HG03354 (cell line): ENCODE data around the gene TMEM270.
"Not testable (repeated sequence)": the region's sequence is repeated elsewhere in the genome, so short reads cannot be mapped to it uniquely, and the experiment has no call there.

Source experiments
- ATAC-seq: cut with Tn5 transposase; IDR thresholded peaks from one replicate; pipeline ENCODE4 v1.9.1; 2021; ENCODE audit warnings: mild to moderate bottlenecking; ENCODE audit not compliant: unreplicated experiment, poor library complexity, severe bottlenecking

Gene TMEM270, protein sequence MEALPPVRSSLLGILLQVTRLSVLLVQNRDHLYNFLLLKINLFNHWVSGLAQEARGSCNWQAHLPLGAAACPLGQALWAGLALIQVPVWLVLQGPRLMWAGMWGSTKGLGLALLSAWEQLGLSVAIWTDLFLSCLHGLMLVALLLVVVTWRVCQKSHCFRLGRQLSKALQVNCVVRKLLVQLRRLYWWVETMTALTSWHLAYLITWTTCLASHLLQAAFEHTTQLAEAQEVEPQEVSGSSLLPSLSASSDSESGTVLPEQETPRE

GRCh38 chr7:73860859-73861258 is at the start of gene TMEM270:
Gene TMEM270 (plus strand): TSS chr7:73861159. CDS start chr7:73861195, 36 bp downstream.
- no peak for ATAC-seq

- peak; percentile 45 for ATAC-seq
These were observed 49.2 kb upstream of the TMEM270 start for GRCh38 chr7:73811760-73812168.

DNA sequence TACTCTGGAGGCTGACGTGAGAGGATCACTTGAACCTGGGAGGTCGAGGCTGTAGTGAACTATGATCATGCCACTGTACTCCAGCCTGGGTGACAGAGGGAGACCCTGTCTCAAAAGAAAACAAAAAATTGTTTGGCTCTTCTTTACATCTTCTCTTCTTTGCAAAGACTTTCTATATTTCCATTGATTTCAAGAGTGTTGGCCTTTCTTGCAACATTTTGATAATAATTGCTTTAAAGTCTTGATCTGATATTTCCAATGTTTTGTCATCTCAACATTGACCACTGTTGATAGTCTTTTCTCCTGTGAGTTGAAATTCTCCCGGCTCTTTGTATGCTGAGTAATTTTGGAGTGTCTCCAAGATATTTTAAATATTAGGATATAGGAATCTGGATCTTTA is 48.0 kb upstream of the TMEM270 start:
- ATAC-seq: no peak

- ATAC-seq: no peak
These were observed 45.5 kb upstream of the TMEM270 start for GRCh38 chr7:73815436-73815835.

DNA sequence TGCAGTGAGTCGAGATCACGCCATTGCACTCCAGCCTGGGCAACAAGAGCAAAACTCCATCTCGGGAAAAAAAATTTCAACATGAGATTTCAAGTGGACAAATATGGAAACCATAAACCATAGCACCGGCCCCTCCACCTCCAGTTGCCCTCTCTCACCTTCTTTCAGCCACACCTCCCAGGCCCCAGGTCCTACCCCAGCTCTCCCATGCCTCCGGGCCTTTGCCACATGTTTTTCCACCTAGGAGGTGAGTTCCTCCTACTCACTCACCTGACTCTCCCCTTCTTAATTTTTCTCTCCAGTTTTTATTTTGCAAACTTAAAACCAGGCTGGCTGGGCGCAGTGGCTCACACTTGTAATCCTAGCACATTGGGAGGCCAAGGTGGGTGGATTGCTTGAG is 43.8 kb upstream of the TMEM270 start:
- no peak for ATAC-seq

DNA sequence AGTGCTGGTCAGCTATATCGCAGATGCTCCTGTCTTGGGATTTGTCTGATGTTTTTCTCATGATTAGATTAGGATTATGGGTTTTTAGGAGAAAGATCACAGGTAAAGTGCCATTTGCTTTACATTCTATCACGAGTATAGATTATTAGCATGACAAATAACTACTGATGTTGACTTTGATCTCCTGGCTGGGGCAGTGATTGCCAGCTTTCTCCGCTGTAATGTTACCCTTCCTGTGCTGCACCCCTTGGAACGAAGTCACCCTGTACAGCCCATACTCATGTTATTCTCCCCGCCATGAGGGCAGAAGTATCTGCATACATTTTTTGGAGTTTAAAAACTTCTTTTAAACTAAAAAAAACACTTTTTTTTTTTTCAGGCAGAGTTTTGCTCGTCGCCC is 40.9 kb upstream of the TMEM270 start:
- no peak for ATAC-seq

DNA sequence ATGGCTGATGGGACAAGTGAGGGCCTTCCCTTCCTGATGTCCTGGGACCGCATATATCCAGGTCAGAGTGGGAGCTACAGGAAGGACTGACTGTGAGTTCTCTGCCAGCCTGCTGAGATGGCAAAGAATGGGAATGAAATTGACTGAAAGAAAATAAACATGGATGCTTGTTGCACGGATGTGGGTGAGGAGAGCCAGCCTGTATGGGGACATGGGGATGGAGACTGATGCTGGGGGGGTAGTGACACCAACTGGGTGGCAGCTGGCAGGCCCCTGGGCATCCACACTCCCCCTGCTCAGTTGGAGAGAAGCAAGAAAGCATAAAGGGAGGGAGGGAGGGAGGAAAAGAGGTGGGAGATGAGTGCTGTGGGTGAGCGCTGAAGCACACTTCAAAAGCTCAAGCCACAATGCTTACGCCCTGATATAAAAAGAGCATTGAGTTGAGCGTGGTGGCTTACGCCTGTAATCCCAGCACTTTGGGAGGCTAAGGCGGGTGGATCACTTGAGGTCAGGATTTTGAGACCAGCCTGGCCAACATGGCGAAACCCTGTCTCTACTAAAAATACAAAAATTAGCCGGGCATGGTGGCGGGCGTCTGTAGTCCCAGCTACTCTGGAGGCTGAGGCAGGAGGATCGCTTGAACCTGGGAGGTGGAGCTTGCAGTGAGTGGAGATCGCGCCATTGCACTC is 39.2 kb upstream of the TMEM270 start:
- not testable (repeated sequence) for ATAC-seq

DNA sequence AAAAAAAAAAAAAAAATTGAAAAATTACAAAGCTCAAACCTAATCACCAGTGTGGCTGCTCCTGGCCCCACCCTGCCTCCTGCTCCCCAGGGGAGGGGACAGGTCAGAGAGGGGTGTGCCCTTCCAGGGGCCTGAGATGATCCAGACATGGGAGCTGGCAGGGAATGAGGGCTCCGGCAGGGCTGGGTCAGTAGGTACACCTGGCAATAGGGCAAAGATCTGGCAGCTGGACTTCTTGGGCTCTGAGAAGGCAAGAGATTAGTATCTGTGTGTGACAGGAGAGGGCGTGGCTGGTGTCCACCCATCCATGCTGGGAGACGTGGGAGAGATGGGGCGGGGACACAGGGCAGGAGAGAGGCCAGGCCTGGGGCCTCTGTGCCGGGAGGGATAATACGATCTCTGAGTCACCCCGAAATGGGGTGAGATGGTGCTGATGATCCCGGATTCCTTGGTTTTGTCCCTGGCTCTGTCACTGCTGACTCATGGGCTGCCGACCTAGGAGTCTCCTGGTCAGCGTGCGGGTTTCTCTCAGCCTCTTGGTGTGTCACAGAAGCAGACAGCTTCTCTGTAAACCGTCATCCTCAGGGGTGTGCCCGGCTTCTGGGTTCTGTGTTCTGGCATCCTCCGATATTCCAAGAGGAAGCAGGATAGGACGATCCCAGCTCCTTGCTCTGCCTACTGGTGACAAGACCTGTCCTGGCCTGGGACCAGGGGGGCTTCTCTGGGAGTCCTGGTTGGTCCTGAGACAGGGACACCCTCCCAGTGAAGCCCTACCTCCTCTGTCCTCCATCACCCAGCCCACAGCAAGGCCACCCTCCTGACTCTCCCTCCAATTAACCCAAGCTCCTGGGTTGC is 38.4 kb upstream of the TMEM270 start:
- no peak for ATAC-seq

DNA sequence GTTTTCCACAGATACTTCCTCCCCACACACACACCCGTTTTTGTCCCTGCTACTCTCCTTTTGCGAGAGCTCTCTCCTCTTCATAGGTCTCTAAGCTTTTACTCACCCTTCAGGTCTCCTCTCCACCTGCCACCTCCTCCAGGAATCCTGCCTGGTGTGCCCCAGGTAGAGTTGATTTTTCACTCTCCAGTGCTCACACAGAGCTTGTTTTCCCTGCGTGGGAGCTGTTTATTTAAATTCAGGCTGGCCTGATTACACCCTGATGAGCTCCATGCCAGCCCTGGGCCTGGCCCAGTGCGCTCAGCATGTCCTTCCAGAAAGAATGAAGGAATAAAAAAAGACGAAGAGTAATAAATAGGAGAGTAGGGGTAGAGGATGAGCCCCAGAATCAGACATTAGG is 37.7 kb upstream of the TMEM270 start:
- no peak for ATAC-seq

- ATAC-seq: no peak
These were observed 36.9 kb upstream of the TMEM270 start for GRCh38 chr7:73823873-73824592.

GRCh38 chr7:73824986-73825385 is 36.0 kb upstream of the TMEM270 start:
- no peak for ATAC-seq

DNA sequence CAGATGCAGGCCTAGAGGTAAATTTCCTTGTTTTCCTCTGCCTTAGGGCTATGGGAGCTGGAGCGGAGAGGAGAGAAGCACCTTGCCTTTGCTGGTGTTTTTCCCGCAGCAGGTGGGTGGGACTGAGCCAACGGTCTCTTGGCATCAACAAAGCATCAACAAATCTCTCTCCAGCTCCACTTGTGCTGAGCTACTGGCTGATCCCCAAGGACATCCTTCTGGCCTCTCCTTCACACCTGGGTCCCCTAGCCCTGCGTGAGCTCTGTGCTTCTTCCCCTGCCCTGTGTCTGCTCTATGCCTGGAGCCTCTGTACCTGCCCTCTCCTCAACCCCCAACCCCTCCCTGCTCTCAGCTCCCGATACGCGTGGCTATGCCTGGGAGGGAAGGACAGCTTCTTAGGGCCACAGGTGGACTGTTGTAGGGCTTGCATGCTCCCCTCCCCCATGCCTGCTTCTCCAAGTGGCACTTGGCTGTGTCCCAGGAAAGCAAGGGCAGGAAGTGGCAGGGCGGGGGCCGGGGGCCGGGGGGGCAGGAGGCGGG is 33.3 kb upstream of the TMEM270 start:
- ATAC-seq: no peak

DNA sequence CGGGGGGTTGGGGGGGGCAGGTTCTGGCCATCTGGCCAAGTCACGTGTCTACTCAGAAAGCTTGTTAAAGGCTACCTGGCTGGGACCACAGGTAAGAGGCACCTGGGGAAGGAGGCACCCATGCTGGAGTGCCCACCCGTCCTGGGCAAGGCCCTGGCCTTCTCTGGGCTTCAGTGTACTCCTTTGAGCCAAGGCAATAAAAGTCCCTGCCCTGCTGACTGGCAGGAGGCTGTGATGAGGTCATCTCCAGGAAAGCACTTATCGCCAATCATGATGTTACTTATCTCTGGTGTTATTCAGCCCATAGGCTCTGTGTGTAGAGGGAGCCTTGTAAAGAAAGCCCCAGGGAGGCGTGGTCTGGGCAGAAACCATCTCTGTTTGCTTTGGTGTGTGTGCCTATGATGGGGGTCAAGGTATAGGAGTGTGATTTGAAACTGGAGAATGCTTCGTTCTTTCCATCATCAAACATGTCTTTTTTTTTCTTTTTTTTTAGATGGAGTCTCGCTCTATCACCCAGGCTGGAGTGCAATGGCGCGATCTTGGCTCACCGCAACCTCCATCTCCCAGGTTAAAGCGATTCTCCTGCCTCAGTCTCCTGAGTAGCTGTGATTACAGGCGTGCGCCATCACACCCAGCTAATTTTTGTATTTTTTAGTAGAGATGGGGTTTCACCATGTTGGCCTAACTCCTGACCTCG is 32.7 kb upstream of the TMEM270 start:
- no peak for ATAC-seq

DNA sequence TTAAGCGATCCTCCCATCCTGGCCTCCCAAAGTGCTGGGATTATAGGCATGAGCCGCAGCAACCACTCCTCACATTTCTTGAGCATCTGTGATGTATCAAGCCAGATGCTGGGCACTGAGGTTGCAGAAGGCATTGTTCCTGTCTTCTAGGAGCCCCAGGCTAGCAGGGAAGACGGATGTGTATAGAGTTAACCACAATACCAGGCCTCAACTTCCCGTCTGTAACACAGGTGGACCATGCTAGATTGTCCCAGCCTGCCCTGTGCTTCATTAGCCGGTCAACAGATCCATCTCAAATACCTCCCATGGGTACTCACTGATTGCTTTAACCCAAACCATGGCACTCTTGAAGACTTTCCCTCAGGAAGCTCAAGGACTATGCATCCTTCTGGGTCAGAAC is 32.0 kb upstream of the TMEM270 start:
- ATAC-seq: no peak

DNA sequence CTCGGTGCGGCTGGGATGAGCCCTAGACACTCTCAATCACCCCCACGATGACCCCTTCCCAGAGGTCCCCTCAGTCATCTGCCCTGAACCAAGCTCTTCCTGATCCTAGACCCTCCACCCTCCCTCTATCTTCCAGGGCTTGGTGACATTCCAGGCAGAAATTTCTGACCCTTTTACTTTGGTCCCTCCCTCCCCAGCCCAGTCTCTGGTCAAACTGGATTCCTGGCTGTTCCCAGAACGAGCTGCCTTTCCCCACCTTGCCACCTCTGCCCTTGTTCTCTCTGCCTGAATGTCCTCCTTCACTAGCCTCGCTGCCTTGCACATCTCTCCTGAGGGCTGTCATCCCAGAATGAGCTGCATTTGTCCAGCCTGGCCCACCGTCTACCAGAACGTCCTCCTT is 31.5 kb upstream of the TMEM270 start:
- ATAC-seq: no peak

DNA sequence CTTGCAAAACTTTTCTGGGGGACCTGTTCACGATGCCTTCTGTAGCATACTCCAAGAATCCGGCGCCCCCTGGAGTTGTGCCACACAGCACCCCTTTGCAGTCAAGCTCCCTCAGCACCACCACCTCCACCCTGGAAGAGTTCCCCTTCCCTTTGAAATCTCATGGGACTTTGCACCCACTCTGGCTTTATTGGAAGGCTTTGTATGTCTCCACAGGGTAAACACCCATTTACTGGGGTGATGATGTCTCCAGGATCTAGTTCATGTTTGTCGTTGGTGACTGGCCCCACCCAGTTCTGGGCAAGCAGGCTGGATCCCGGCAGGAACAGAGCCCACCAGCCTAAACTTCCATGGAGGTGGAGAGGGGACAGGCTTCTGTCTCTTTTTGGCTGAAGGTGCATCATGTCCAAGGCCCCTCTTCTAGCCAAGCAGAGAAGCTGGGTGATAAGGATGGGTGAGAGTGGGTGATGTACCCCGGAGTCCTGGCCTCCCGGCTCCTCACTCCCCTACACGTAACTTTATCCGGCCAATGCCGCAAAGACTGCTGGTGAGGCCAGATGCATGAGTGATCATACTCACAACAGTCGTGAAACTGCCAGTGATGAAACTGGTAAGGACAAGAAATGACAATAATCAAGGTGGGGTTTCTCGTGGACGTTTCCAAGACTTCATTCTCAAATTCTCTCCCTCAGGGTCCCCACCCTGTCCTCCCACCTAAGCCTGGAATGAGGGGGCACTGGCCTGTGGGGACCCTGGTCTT is 30.9 kb upstream of the TMEM270 start:
- no peak for ATAC-seq

DNA sequence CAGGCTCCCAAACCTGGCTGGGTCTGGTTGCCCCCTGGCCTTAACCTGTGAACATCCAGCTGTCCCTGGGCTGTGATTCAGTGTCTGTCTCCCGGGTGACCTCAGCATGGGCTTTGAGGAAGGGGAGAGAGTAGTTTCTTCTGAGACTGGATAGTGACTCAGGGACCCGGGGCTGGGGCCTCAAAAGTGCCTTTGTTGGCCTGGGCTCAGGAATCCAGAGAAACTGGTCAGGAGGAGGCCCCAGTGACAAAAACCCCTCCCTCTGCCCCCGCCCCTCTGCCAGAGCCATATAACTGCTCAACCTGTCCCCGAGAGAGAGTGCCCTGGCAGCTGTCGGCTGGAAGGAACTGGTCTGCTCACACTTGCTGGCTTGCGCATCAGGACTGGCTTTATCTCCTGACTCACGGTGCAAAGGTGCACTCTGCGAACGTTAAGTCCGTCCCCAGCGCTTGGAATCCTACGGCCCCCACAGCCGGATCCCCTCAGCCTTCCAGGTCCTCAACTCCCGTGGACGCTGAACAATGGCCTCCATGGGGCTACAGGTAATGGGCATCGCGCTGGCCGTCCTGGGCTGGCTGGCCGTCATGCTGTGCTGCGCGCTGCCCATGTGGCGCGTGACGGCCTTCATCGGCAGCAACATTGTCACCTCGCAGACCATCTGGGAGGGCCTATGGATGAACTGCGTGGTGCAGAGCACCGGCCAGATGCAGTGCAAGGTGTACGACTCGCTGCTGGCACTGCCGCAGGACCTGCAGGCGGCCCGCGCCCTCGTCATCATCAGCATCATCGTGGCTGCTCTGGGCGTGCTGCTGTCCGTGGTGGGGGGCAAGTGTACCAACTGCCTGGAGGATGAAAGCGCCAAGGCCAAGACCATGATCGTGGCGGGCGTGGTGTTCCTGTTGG is 30.0 kb upstream of the TMEM270 start, which contains the start of gene CLDN4:
Gene CLDN4 (plus strand): TSS at position 316 of the 903 bp plus-strand sequence. CDS start 206 bp downstream, at position 522.
- no peak for ATAC-seq

- ATAC-seq: no peak
These were observed 29.4 kb upstream of the TMEM270 start for GRCh38 chr7:73831584-73831833.
